Urinary bladder (tissue), 4 donors: ENCODE results near the gene TSPO. TPM values are rescaled to one million over a fixed set of nuclear protein-coding genes. Genes with fewer than 3 reads are reported as not detected.

Experiments used
- DNase-seq: peaks from one replicate; pipeline ENCODE4 v3.0.0-alpha.2; 2015; ENCODE audit errors: extremely low spot score
- H3K27ac ChIP-seq: one replicate; pipeline ENCODE4 v1.5.1; 2013; ENCODE audit warnings: low read depth, mild to moderate bottlenecking, moderate library complexity
- H3K36me3 ChIP-seq: one replicate; pipeline ENCODE4 v1.6.1; 2013; ENCODE audit warnings: mild to moderate bottlenecking, moderate library complexity; ENCODE audit not compliant: insufficient read depth
- H3K4me1 ChIP-seq: one replicate; pipeline ENCODE4 v1.6.1; 2013; ENCODE audit warnings: mild to moderate bottlenecking, moderate library complexity; ENCODE audit not compliant: insufficient read depth
- H3K4me3 ChIP-seq: one replicate; pipeline ENCODE4 v1.5.1; 2013; ENCODE audit warnings: low read depth, low read length
- WGBS: extraction: QIAGEN DNeasy Blood & Tissue Kit; methylation state at CpG from one replicate; pipeline ENCODE4 v1.1.7; 2013; 5-methylcytosine and 5-hydroxymethylcytosine counted together
- polyA plus RNA-seq: library from polyadenylated mRNA; stranded (reverse); fragments of 200-250 nt; gene quantifications from one replicate; pipeline ENCODE4 v1.2.3, GENCODE V29; 2013
- total RNA-seq: library from RNA; depleted of rRNA; stranded (reverse); fragments of >200 nt; gene quantifications from one replicate; pipeline ENCODE4 v1.2.3, GENCODE V29; 2014
- donor health status: healthy with polysubstance abuse.
- donor health status: healthy.

Gene TSPO
- total and polyA plus RNA-seq, 2 donors: 57.6 to 211 TPM

- 89% methylated on average over 15 of the region's 15 CpGs for WGBS
- Histone ChIP-seq H3K36me3 (no peaks in the 10 kb centered on the region), H3K4me1 (no peaks in the 10 kb centered on the region), H3K27ac (no peak overlapping the region), H3K4me3 (no peak overlapping the region)
- DNase-seq: no peak
These were observed 58.1 kb downstream of the TSPO start for GRCh38 chr22:43209523-43209890.

- no peaks in the 10 kb centered on the region for H3K4me1 ChIP-seq
- 92% methylated on average over 22 of the region's 22 CpGs for WGBS
- H3K4me3 ChIP-seq: no peak overlapping the region
- H3K36me3 ChIP-seq: no peaks in the 10 kb centered on the region
- H3K27ac ChIP-seq: no peak overlapping the region
- DNase-seq: no peak
These were observed 58.6 kb downstream of the TSPO start for GRCh38 chr22:43209971-43210370.

GRCh38 chr22:43210631-43211515, 59.5 kb downstream of the TSPO start:
- H3K27ac ChIP-seq: no peak overlapping the region
- 91% methylated on average over 34 of the region's 34 CpGs for WGBS
- no peaks in the 10 kb centered on the region for H3K36me3 ChIP-seq
- DNase-seq: no peak
- H3K4me1 ChIP-seq: no peaks in the 10 kb centered on the region
- H3K4me3 ChIP-seq: no peak overlapping the region

- no peak for DNase-seq
- Histone ChIP-seq H3K4me1 (no peaks in the 10 kb centered on the region), H3K27ac (no peak overlapping the region), H3K4me3 (no peak overlapping the region), H3K36me3 (no peaks in the 10 kb centered on the region)
- 91% methylated on average over 13 of the region's 13 CpGs for WGBS
These were observed 60.6 kb downstream of the TSPO start for GRCh38 chr22:43211941-43212433.

- DNase-seq: no peak
- Histone ChIP-seq H3K27ac (no peak overlapping the region), H3K36me3 (no peaks in the 10 kb centered on the region), H3K4me1 (no peaks in the 10 kb centered on the region), H3K4me3 (no peak overlapping the region)
- 91% methylated on average over 23 of the region's 23 CpGs for WGBS
These were observed 61.1 kb downstream of the TSPO start for GRCh38 chr22:43212434-43212952.

Other genes starting within 250 kb of the TSPO start
- gene PACSIN2, start 136.4 kb upstream of the TSPO start, total RNA-seq: 31.6 TPM
- gene PACSIN2, start 136.4 kb upstream of the TSPO start, polyA plus RNA-seq: 61.8 TPM
- gene TTLL1, start 62.2 kb upstream of the TSPO start, total RNA-seq: 7.6 TPM
- gene TTLL1, start 62.2 kb upstream of the TSPO start, polyA plus RNA-seq: 8.9 TPM
- 2.5 TPM for gene BIK, start 40.8 kb upstream of the TSPO start, total RNA-seq
- gene BIK, start 40.8 kb upstream of the TSPO start, polyA plus RNA-seq: 0.79 TPM
- gene MCAT, start 8.2 kb upstream of the TSPO start, total RNA-seq: 6.3 TPM
- gene MCAT, start 8.2 kb upstream of the TSPO start, polyA plus RNA-seq: 20.9 TPM
- 8.1 TPM for gene TTLL12, start 35.6 kb downstream of the TSPO start, total RNA-seq
- 26.6 TPM for gene TTLL12, start 35.6 kb downstream of the TSPO start, polyA plus RNA-seq
- 1.2 TPM for gene SCUBE1, start 191.8 kb downstream of the TSPO start, total RNA-seq
- 0.86 TPM for gene SCUBE1, start 191.8 kb downstream of the TSPO start, polyA plus RNA-seq